Measurements from ENCODE around the gene BABAM2. TPM values are rescaled to one million over a fixed set of nuclear protein-coding genes. Genes with fewer than 3 reads are reported as not detected.

BABAM2 gene
- total RNA-seq, 1 experiment from 2014 or later, result 27.1 TPM

DNA sequence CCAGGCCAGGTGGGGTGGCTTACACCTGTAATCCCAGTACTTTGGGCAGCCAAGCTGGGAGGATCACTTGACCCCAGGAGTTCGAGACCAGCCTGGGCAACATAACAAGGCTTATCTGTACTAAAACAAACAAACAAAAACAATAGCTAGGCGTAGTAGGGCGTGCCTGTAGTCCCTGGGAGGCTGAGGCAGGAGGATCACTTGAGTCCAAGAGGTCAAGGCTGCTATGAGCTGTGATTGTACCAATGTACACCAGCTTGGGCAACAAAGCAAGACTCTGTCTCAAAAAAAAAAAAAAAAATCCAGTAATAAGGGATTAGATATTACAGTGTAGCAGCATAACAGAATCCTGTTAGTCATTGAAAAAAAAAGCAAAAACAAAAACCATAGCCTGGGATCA is 279.0 kb downstream of the BABAM2 start:
- H3K9me3 ChIP-seq (ENCODE audit: control insufficient read depth, low read depth, low read length), result no peaks in the 10 kb centered on the region
- H2BK20ac ChIP-seq (ENCODE audit: low read depth, low read length, poor library complexity, severe bottlenecking), result no peak overlapping the region
- TF ChIP-seq, protein P1, sequence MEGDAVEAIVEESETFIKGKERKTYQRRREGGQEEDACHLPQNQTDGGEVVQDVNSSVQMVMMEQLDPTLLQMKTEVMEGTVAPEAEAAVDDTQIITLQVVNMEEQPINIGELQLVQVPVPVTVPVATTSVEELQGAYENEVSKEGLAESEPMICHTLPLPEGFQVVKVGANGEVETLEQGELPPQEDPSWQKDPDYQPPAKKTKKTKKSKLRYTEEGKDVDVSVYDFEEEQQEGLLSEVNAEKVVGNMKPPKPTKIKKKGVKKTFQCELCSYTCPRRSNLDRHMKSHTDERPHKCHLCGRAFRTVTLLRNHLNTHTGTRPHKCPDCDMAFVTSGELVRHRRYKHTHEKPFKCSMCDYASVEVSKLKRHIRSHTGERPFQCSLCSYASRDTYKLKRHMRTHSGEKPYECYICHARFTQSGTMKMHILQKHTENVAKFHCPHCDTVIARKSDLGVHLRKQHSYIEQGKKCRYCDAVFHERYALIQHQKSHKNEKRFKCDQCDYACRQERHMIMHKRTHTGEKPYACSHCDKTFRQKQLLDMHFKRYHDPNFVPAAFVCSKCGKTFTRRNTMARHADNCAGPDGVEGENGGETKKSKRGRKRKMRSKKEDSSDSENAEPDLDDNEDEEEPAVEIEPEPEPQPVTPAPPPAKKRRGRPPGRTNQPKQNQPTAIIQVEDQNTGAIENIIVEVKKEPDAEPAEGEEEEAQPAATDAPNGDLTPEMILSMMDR (conservative IDR thresholded peaks at IDR 0.05), result no peak
- H3K4me2 ChIP-seq (ENCODE audit: insufficient read depth, insufficient read length, low read length), result no peak overlapping the region
- peaks cover 6 to 10% of the 10 kb centered on the region in 2 experiments for H3K4me1 Mint-ChIP-seq
- H2BK120ac ChIP-seq (ENCODE audit: low read depth, low read length, poor library complexity, severe bottlenecking), result no peak overlapping the region
- no peak overlapping the region for H3K27ac ChIP-seq (ENCODE audit: insufficient read length, low read depth, low read length)
- no peak overlapping the region for H4K91ac ChIP-seq (ENCODE audit: insufficient read length, low read depth, low read length)
- H3K4ac ChIP-seq (ENCODE audit: low read depth, low read length), result no peak overlapping the region
- no peaks in the 10 kb centered on the region for H3K79me1 ChIP-seq (ENCODE audit: insufficient read depth, low read depth, low read length, poor library complexity, severe bottlenecking)
- no peak overlapping the region for H3K27ac Mint-ChIP-seq
- no peaks in the 10 kb centered on the region for H4K20me1 ChIP-seq (ENCODE audit: control insufficient read depth, insufficient read depth, insufficient read length)
- H3K23me2 ChIP-seq (ENCODE audit: insufficient read length, low read depth, low read length, poor library complexity, severe bottlenecking), result no peaks in the 10 kb centered on the region
- H3K4me1 ChIP-seq (ENCODE audit: insufficient read depth, low read length), result no peaks in the 10 kb centered on the region
- no peak overlapping the region for H4K8ac ChIP-seq (replicated peaks; ENCODE audit: insufficient read length, low read depth, low read length)
- H2AFZ ChIP-seq (ENCODE audit: low read length), result no peak overlapping the region
- H3K18ac ChIP-seq (ENCODE audit: insufficient read length, low read depth, low read length), result no peak overlapping the region
- no peak overlapping the region for H3K9ac ChIP-seq (ENCODE audit: extremely low read depth, insufficient read length, low read length)
- no peak for DNase-seq
- no peak overlapping the region for H3K4me3 Mint-ChIP-seq
- no peak overlapping the region for H3K56ac ChIP-seq (ENCODE audit: insufficient read length, low read depth, low read length)
- WGBS (ENCODE audit: extremely low coverage, insufficient read length, low lambda C conversion rate), result no CpG with 5 or more reads among the region's 3 CpGs
- H3K23ac ChIP-seq (ENCODE audit: insufficient read length, low read depth, low read length), result no peak overlapping the region
- H3K36me3 Mint-ChIP-seq (ENCODE audit: insufficient read depth in 1 of 3, low read depth in 3 of 3), result no peaks in the 10 kb centered on the region
- H2BK15ac ChIP-seq (ENCODE audit: low read depth, low read length), result no peak overlapping the region
- no peaks in the 10 kb centered on the region for H3K27me3 ChIP-seq (ENCODE audit: insufficient read depth, low read length)
- H3K9me3 Mint-ChIP-seq, result no peaks in the 10 kb centered on the region
- no peak overlapping the region for H3T11ph ChIP-seq (ENCODE audit: low read length)
- H3K79me2 ChIP-seq (ENCODE audit: insufficient read depth, low read length), result no peaks in the 10 kb centered on the region
- H2AK5ac ChIP-seq (ENCODE audit: insufficient read length, low read length), result no peak overlapping the region
- no peaks in the 10 kb centered on the region for H3K27me3 Mint-ChIP-seq (ENCODE audit: low read depth)
- H3K14ac ChIP-seq (ENCODE audit: insufficient read depth, low read length), result no peak overlapping the region
- H2BK5ac ChIP-seq (ENCODE audit: insufficient read length, low read length), result no peak overlapping the region
- H4K5ac ChIP-seq (ENCODE audit: insufficient read length, low read depth, low read length), result no peak overlapping the region
- no peak overlapping the region for H2BK12ac ChIP-seq (ENCODE audit: insufficient read length, low read depth, low read length)

Data from H9 (cell line).